ENCODE results near the gene ASCC3.
"Not testable (repeated sequence)": the region's sequence is repeated elsewhere in the genome, so short reads cannot be mapped to it uniquely, and the experiment has no call there.

ASCC3 gene

GRCh38 chr6:100880853-100881706 lies at the start of gene ASCC3:
ASCC3 (minus strand) TSS chr6:100881329; CDS start chr6:100867997, 13,332 bp downstream.
- DNase-seq, result peak; percentile 45

GRCh38 chr6:100925749-100926148 lies 44.6 kb upstream of the ASCC3 start:
- DNase-seq, result no peak

GRCh38 chr6:100924534-100925227 lies 43.6 kb upstream of the ASCC3 start:
- no peak for DNase-seq

- DNase-seq, result no peak
Observed at GRCh38 chr6:100923481-100924165, 42.5 kb upstream of the ASCC3 start.

GRCh38 chr6:100920028-100920605 lies 39.0 kb upstream of the ASCC3 start:
- DNase-seq, result no peak

GRCh38 chr6:100918152-100918551 lies 37.0 kb upstream of the ASCC3 start:
- DNase-seq, result no peak

- no peak for DNase-seq
Observed at GRCh38 chr6:100915876-100916275, 34.7 kb upstream of the ASCC3 start.

- no peak for DNase-seq
Observed at GRCh38 chr6:100913400-100914276, 32.5 kb upstream of the ASCC3 start.

GRCh38 chr6:100906325-100906724 lies 25.2 kb upstream of the ASCC3 start:
- DNase-seq, result no peak

- no peak for DNase-seq
Observed at GRCh38 chr6:100905067-100905466, 23.9 kb upstream of the ASCC3 start.

GRCh38 chr6:100904316-100904715 lies 23.2 kb upstream of the ASCC3 start:
- no peak for DNase-seq

- DNase-seq, result no peak
Observed at GRCh38 chr6:100901582-100901981, 20.5 kb upstream of the ASCC3 start.

GRCh38 chr6:100899202-100899601 lies 18.1 kb upstream of the ASCC3 start:
- DNase-seq, result no peak

- DNase-seq, result no peak
Observed at GRCh38 chr6:100897671-100898070, 16.5 kb upstream of the ASCC3 start.

GRCh38 chr6:100893743-100894142 lies 12.6 kb upstream of the ASCC3 start:
- DNase-seq, result no peak

- DNase-seq, result no peak
Observed at GRCh38 chr6:100892693-100893092, 11.6 kb upstream of the ASCC3 start.

- no peak for DNase-seq
Observed at GRCh38 chr6:100892116-100892515, 11.0 kb upstream of the ASCC3 start.

- DNase-seq, result no peak
Observed at GRCh38 chr6:100891079-100891478, 9.9 kb upstream of the ASCC3 start.

- DNase-seq, result not testable (repeated sequence)
Observed at GRCh38 chr6:100890646-100891045, 9.5 kb upstream of the ASCC3 start.

GRCh38 chr6:100889351-100889750 lies 8.2 kb upstream of the ASCC3 start:
- DNase-seq, result no peak

GRCh38 chr6:100886076-100886475 lies 4.9 kb upstream of the ASCC3 start:
- no peak for DNase-seq

- no peak for DNase-seq
Observed at GRCh38 chr6:100883347-100883746, 2.2 kb upstream of the ASCC3 start.

Measured in cortex of kidney (tissue), 1 donor.